Gastroesophageal sphincter (tissue), 3 donors: ENCODE measurements around the gene PLEKHM3.

ENCODE experiments used
- CTCF ChIP-seq, 4 experiments: fragments of 200-600 bp in 2 of 4; fragments of 450-650 bp in 2 of 4; sonication (generic) in 1 of 4; IDR thresholded peaks; one replicate each; pipeline ENCODE4 v1.5.1; 2017 to 2019; ENCODE audit warnings: antibody characterized with exemption in 4 of 4, mild to moderate bottlenecking in 2 of 4, moderate library complexity in 2 of 4
- POLR2A ChIP-seq, 2 donors: fragments of 450-650 bp; IDR thresholded peaks; one replicate each; pipeline ENCODE4 v1.6.1; 2017; ENCODE audit warnings: antibody characterized with exemption in 2 of 2, mild to moderate bottlenecking in 2 of 2, moderate library complexity in 1 of 2
- POLR2AphosphoS5 ChIP-seq: sonication (generic); formaldehyde crosslinking; IDR thresholded peaks from one replicate; pipeline ENCODE4 v1.6.1; 2017; ENCODE audit warnings: antibody characterized with exemption

GRCh38 chr2:207926989-207927300 is 98.4 kb downstream of the PLEKHM3 start:
- TF ChIP-seq CTCF (IDR thresholded peaks at IDR 0.05) (no peak), POLR2A (IDR thresholded peaks at IDR 0.05) (no peak), POLR2AphosphoS5 (no peak)
